ENCODE measurements around the gene ABCC1. TPM values are rescaled to one million over a fixed set of nuclear protein-coding genes. Genes with fewer than 3 reads are reported as not detected.

Gene ABCC1
- total RNA-seq, 1 experiment from 2014 or later = 139 TPM

- no peak for TF ChIP-seq CTCF (conservative IDR thresholded peaks at IDR 0.05)
- no peak for TF ChIP-seq EZH2 (IDR thresholded peaks at IDR 0.05; ENCODE audit: low read depth)
- ChIA-PET CTCF (no interaction called here), POLR2A (ENCODE audit: unreplicated experiment) (no interaction called here)
- Histone ChIP-seq H3K27ac (no peak overlapping the region), H2AFZ (no peak overlapping the region), H3K79me2 (ENCODE audit: low read depth) (no peaks in the 10 kb centered on the region), H3K27me3 (ENCODE audit: insufficient read depth, low read depth) (no peaks in the 10 kb centered on the region), H3K9me3 (ENCODE audit: insufficient read depth, low read depth) (no peaks in the 10 kb centered on the region), H3K4me1 (replicated peaks; ENCODE audit: insufficient read depth) (no peaks in the 10 kb centered on the region), H3K36me3 (ENCODE audit: low read depth) (peaks cover 14% of the 10 kb centered on the region), H3K4me2 (no peak overlapping the region), H4K20me1 (ENCODE audit: insufficient read depth) (0 out of 2 replicates have a peak, but pooled peaks cover 15% of the 10 kb centered on the region), H3K9me2 (ENCODE audit: insufficient read depth) (no peaks in the 10 kb centered on the region), H3K4me3 (no peak overlapping the region), H3F3A (ENCODE audit: insufficient read depth, low read depth) (peaks cover 7% of the 10 kb centered on the region; the same call in 1 of the 2 replicates)
- intact Hi-C loops (cut with micrococcal nuclease; ENCODE audit: unreplicated experiment) = no loop called here
- DNase-seq = no peak
- BruUV-seq (replicated peaks) = no TSS peak
Measured at GRCh38 chr16:16106466-16106865, 157.1 kb downstream of the ABCC1 start.

- H3K9me2 ChIP-seq (ENCODE audit: insufficient read depth) = no peaks in the 10 kb centered on the region
- no peaks in the 10 kb centered on the region for H3K79me2 ChIP-seq (ENCODE audit: low read depth)
- peaks cover 9% of the 10 kb centered on the region; the same call in 1 of the 2 replicates for H3F3A ChIP-seq (ENCODE audit: insufficient read depth, low read depth)
- no peak overlapping the region for H3K4me3 ChIP-seq
- H3K27me3 ChIP-seq (ENCODE audit: insufficient read depth, low read depth) = no peaks in the 10 kb centered on the region
- H3K4me2 ChIP-seq = no peak overlapping the region
- H2AFZ ChIP-seq = no peak overlapping the region
- TF ChIP-seq EZH2 (IDR thresholded peaks at IDR 0.05; ENCODE audit: low read depth) = no peak
- no peak for TF ChIP-seq CTCF (conservative IDR thresholded peaks at IDR 0.05)
- H4K20me1 ChIP-seq (ENCODE audit: insufficient read depth) = peaks cover 23% of the 10 kb centered on the region
- peaks cover 11% of the 10 kb centered on the region for H3K36me3 ChIP-seq (ENCODE audit: low read depth)
- CTCF ChIA-PET = no interaction called here
- no peaks in the 10 kb centered on the region for H3K4me1 ChIP-seq (replicated peaks; ENCODE audit: insufficient read depth)
- H3K9me3 ChIP-seq (ENCODE audit: insufficient read depth, low read depth) = no peaks in the 10 kb centered on the region
- BruUV-seq (replicated peaks) = no TSS peak
- DNase-seq = no peak
- POLR2A ChIA-PET (ENCODE audit: unreplicated experiment) = no interaction called here
- H3K27ac ChIP-seq = no peak overlapping the region
- intact Hi-C loops (cut with micrococcal nuclease; ENCODE audit: unreplicated experiment) = no loop called here
Measured at GRCh38 chr16:16107839-16108238, 158.4 kb downstream of the ABCC1 start.

DNA sequence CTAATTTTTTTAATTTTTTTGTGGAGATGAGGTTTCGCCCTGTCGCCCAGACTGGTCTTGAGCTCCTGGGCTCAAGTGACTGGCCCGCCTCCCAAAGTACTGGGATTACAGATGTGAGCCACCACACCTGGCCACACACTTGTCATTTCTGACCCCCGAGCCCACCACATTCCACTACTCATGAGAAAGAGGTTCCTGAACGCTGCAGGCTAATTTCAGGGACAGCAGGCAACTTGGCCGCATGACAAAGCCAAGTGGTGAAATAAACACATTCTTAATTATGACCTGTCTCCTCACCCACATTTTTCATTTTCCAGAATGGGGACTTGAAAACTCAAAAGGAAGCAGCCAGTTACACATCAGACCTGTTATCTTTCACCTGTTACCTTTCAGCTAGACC, 159.3 kb downstream of the ABCC1 start:
- H3K36me3 ChIP-seq (ENCODE audit: low read depth) = peaks cover 13% of the 10 kb centered on the region
- ChIA-PET POLR2A (ENCODE audit: unreplicated experiment) (no interaction called here), CTCF (interaction anchor here (0.7 kb wide), 1 partner anchor 49 kb away, joined by 3 read pairs; no protein-coding TSS in a partner anchor)
- no peak overlapping the region for H2AFZ ChIP-seq
- H3K27me3 ChIP-seq (ENCODE audit: insufficient read depth, low read depth) = no peaks in the 10 kb centered on the region
- intact Hi-C loops (cut with micrococcal nuclease; ENCODE audit: unreplicated experiment) = no loop called here
- no TSS peak for BruUV-seq (replicated peaks)
- H3K27ac ChIP-seq = no peak overlapping the region
- no peak overlapping the region for H3K4me3 ChIP-seq
- no peaks in the 10 kb centered on the region for H3K9me3 ChIP-seq (ENCODE audit: insufficient read depth, low read depth)
- peaks cover 23% of the 10 kb centered on the region for H4K20me1 ChIP-seq (ENCODE audit: insufficient read depth)
- no peaks in the 10 kb centered on the region for H3K9me2 ChIP-seq (ENCODE audit: insufficient read depth)
- H3K4me1 ChIP-seq (replicated peaks; ENCODE audit: insufficient read depth) = no peaks in the 10 kb centered on the region
- H3K4me2 ChIP-seq = no peak overlapping the region
- H3K79me2 ChIP-seq (ENCODE audit: low read depth) = no peaks in the 10 kb centered on the region
- TF ChIP-seq EZH2 (IDR thresholded peaks at IDR 0.05; ENCODE audit: low read depth) = no peak
- no peak for TF ChIP-seq CTCF (conservative IDR thresholded peaks at IDR 0.05)
- DNase-seq = no peak
- H3F3A ChIP-seq (ENCODE audit: insufficient read depth, low read depth) = peaks cover 14% of the 10 kb centered on the region; the same call in 1 of the 2 replicates
